ENCODE results near the gene PUM1. TPM values are rescaled to one million over a fixed set of nuclear protein-coding genes. Genes with fewer than 3 reads are reported as not detected.

The PUM1 gene
- total and polyA plus RNA-seq, 2 of the 8 experiments (the other 6 are each of a cell fraction or from before 2014, with no cell fraction given) = 122 to 177 TPM

DNA sequence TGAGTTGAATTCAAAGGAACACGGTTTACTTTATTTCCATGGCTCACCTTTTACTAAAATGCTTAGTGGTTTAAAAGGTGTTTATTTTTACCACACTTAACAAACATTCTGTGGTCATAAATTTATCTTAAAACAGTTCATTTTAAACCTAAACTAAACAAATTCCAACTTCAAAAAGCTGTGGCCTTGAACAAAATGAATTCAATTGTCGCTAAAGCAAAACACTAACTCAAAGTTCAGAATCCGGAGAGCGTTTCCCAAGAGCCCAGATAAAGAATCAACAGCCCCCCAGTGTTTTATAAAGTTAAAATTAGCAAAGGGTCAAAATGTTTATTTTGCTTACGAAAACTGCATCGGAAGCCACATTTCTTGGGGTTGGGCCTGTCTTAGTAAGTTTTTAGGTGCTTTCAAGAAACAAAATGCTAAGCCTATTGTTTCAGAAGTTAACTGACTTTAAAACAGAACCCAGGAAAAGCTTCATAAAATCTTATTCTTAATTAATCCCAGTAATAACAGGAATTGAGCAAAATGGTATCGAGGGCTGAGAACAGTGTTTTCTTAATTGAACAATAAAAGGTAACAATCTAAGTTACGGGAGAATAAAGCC lies 1.3 kb downstream of the PUM1 start (continued):
- TF ChIP-seq, protein P1, sequence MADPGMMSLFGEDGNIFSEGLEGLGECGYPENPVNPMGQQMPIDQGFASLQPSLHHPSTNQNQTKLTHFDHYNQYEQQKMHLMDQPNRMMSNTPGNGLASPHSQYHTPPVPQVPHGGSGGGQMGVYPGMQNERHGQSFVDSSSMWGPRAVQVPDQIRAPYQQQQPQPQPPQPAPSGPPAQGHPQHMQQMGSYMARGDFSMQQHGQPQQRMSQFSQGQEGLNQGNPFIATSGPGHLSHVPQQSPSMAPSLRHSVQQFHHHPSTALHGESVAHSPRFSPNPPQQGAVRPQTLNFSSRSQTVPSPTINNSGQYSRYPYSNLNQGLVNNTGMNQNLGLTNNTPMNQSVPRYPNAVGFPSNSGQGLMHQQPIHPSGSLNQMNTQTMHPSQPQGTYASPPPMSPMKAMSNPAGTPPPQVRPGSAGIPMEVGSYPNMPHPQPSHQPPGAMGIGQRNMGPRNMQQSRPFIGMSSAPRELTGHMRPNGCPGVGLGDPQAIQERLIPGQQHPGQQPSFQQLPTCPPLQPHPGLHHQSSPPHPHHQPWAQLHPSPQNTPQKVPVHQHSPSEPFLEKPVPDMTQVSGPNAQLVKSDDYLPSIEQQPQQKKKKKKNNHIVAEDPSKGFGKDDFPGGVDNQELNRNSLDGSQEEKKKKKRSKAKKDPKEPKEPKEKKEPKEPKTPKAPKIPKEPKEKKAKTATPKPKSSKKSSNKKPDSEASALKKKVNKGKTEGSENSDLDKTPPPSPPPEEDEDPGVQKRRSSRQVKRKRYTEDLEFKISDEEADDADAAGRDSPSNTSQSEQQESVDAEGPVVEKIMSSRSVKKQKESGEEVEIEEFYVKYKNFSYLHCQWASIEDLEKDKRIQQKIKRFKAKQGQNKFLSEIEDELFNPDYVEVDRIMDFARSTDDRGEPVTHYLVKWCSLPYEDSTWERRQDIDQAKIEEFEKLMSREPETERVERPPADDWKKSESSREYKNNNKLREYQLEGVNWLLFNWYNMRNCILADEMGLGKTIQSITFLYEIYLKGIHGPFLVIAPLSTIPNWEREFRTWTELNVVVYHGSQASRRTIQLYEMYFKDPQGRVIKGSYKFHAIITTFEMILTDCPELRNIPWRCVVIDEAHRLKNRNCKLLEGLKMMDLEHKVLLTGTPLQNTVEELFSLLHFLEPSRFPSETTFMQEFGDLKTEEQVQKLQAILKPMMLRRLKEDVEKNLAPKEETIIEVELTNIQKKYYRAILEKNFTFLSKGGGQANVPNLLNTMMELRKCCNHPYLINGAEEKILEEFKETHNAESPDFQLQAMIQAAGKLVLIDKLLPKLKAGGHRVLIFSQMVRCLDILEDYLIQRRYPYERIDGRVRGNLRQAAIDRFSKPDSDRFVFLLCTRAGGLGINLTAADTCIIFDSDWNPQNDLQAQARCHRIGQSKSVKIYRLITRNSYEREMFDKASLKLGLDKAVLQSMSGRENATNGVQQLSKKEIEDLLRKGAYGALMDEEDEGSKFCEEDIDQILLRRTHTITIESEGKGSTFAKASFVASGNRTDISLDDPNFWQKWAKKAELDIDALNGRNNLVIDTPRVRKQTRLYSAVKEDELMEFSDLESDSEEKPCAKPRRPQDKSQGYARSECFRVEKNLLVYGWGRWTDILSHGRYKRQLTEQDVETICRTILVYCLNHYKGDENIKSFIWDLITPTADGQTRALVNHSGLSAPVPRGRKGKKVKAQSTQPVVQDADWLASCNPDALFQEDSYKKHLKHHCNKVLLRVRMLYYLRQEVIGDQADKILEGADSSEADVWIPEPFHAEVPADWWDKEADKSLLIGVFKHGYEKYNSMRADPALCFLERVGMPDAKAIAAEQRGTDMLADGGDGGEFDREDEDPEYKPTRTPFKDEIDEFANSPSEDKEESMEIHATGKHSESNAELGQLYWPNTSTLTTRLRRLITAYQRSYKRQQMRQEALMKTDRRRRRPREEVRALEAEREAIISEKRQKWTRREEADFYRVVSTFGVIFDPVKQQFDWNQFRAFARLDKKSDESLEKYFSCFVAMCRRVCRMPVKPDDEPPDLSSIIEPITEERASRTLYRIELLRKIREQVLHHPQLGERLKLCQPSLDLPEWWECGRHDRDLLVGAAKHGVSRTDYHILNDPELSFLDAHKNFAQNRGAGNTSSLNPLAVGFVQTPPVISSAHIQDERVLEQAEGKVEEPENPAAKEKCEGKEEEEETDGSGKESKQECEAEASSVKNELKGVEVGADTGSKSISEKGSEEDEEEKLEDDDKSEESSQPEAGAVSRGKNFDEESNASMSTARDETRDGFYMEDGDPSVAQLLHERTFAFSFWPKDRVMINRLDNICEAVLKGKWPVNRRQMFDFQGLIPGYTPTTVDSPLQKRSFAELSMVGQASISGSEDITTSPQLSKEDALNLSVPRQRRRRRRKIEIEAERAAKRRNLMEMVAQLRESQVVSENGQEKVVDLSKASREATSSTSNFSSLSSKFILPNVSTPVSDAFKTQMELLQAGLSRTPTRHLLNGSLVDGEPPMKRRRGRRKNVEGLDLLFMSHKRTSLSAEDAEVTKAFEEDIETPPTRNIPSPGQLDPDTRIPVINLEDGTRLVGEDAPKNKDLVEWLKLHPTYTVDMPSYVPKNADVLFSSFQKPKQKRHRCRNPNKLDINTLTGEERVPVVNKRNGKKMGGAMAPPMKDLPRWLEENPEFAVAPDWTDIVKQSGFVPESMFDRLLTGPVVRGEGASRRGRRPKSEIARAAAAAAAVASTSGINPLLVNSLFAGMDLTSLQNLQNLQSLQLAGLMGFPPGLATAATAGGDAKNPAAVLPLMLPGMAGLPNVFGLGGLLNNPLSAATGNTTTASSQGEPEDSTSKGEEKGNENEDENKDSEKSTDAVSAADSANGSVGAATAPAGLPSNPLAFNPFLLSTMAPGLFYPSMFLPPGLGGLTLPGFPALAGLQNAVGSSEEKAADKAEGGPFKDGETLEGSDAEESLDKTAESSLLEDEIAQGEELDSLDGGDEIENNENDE (IDR thresholded peaks at IDR 0.05; ENCODE audit: insufficient replicate concordance, low read length) = no peak
- TF ChIP-seq RAD21 (IDR thresholded peaks at IDR 0.05 in 1 of 2, conservative IDR thresholded peaks at IDR 0.05 in 1 of 2; ENCODE audit: low read depth in 2 of 2, low read length in 2 of 2) (no peak), TAF7 (optimal IDR thresholded peaks at IDR 0.05; ENCODE audit: borderline replicate concordance, low read depth, low read length) (no peak), HDAC2 (IDR thresholded peaks at IDR 0.05; ENCODE audit: borderline replicate concordance in 1 of 2, low read depth in 2 of 2, low read length in 2 of 2) (no peak), SUZ12 (IDR thresholded peaks at IDR 0.05; ENCODE audit: low read length) (no peak), POLR2AphosphoS5 (IDR thresholded peaks at IDR 0.05; ENCODE audit: low read depth, low read length) (no peak), CREB1 (IDR thresholded peaks at IDR 0.05) (no peak), NANOG (IDR thresholded peaks at IDR 0.05; ENCODE audit: insufficient read depth, low read depth, low read length, poor library complexity, severe bottlenecking) (no peak), EZH2 (IDR thresholded peaks at IDR 0.05; ENCODE audit: low read depth, low read length, severe bottlenecking) (no peak)

Data from H1 (cell line).